M059J (cell line): ENCODE data around the gene SORCS2. TPM values are rescaled to one million over a fixed set of nuclear protein-coding genes. Genes with fewer than 3 reads are reported as not detected.

Experiments used
- DNase-seq: peaks from one replicate; pipeline ENCODE4 v3.0.0-alpha.2; 2012; ENCODE audit warnings: low read depth
- total RNA-seq: library from RNA; depleted of rRNA; stranded (reverse); fragments of >200 nt; shearing (Covaris generic); gene quantifications from 2 replicates; pipeline ENCODE4 v1.2.3, GENCODE V29; 2014

Gene SORCS2
- total RNA-seq, 1 experiment from 2014 or later, result 0.02 TPM

GRCh38 chr4:7412554-7412912 lies 220.2 kb downstream of the SORCS2 start:
- DNase-seq, result no peak

- DNase-seq, result no peak
Observed at GRCh38 chr4:7414046-7414445, 221.7 kb downstream of the SORCS2 start.

- DNase-seq, result no peak
Observed at GRCh38 chr4:7414736-7415510, 222.6 kb downstream of the SORCS2 start.

- no peak for DNase-seq
Observed at GRCh38 chr4:7415927-7416686, 223.8 kb downstream of the SORCS2 start.

GRCh38 chr4:7416745-7417432 lies 224.6 kb downstream of the SORCS2 start:
- DNase-seq, result no peak

- DNase-seq, result no peak
Observed at GRCh38 chr4:7417639-7418038, 225.3 kb downstream of the SORCS2 start.

- no peak for DNase-seq
Observed at GRCh38 chr4:7418131-7418943, 226.0 kb downstream of the SORCS2 start.

GRCh38 chr4:7419961-7420660 lies 227.8 kb downstream of the SORCS2 start:
- no peak for DNase-seq

GRCh38 chr4:7420661-7421040 lies 228.3 kb downstream of the SORCS2 start:
- DNase-seq, result no peak

GRCh38 chr4:7421356-7422150 lies 229.2 kb downstream of the SORCS2 start:
- DNase-seq, result no peak

GRCh38 chr4:7422151-7422897 lies 230.0 kb downstream of the SORCS2 start:
- DNase-seq, result no peak

- no peak for DNase-seq
Observed at GRCh38 chr4:7422898-7423180, 230.5 kb downstream of the SORCS2 start.

- DNase-seq, result no peak
Observed at GRCh38 chr4:7423391-7423790, 231.1 kb downstream of the SORCS2 start.

GRCh38 chr4:7423801-7424552 lies 231.6 kb downstream of the SORCS2 start:
- no peak for DNase-seq

GRCh38 chr4:7424553-7425111 lies 232.3 kb downstream of the SORCS2 start:
- no peak for DNase-seq

GRCh38 chr4:7425124-7425523 lies 232.8 kb downstream of the SORCS2 start:
- DNase-seq, result no peak

GRCh38 chr4:7425591-7426468 lies 233.5 kb downstream of the SORCS2 start:
- DNase-seq, result no peak
